Measurements from ENCODE around the gene PRSS37. TPM values are rescaled to one million over a fixed set of nuclear protein-coding genes. Genes with fewer than 3 reads are reported as not detected.
"Not testable (repeated sequence)": the region's sequence is repeated elsewhere in the genome, so short reads cannot be mapped to it uniquely, and the experiment has no call there.

Gene PRSS37
- total RNA-seq, 1 experiment from 2014 or later = not detected

DNA sequence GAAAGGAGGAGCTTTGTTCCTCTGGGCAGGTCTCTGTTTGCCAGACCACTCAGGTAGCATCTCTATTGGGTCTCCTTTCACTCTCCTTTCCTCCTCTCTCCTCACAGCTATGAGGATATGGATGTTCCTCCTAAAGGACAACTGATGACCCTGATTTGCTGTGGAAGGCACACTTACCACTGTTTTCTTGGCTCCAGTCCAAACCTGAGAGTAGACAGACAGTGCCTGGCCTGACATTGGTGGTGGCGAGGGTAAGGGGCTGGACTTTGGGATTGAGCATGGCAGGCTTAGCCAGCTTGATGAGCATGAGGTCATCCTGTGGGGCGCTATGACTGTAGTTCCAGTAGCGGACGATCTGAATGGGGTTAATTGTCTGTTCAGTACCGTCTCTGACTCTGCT, 3.6 kb downstream of the PRSS37 start:
- Histone ChIP-seq H3K27me3 (replicated peaks; ENCODE audit: control insufficient read depth, insufficient read depth, low read length) (no peaks in the 10 kb centered on the region; the same call in 1 of the 2 replicates), H3K36me3 (ENCODE audit: control insufficient read depth, insufficient read depth, low read length) (no peaks in the 10 kb centered on the region), H3K4me3 (ENCODE audit: low read depth, low read length) (no peak overlapping the region), H3K9me3 (no peaks in the 10 kb centered on the region), H3K4me1 (no peaks in the 10 kb centered on the region)
- Mint-ChIP-seq H3K4me1 (ENCODE audit: low read depth, unreplicated experiment) (no peaks in the 10 kb centered on the region), H3K36me3 (ENCODE audit: insufficient read depth, unreplicated experiment) (no peaks in the 10 kb centered on the region), H3K27ac (ENCODE audit: unreplicated experiment) (no peak overlapping the region), H3K4me3 (ENCODE audit: unreplicated experiment) (no peak overlapping the region), H3K27me3 (ENCODE audit: insufficient read depth, unreplicated experiment) (peaks cover 4% of the 10 kb centered on the region), H3K9me3 (ENCODE audit: unreplicated experiment) (no peaks in the 10 kb centered on the region)
- no peak for DNase-seq
- intact Hi-C loops (cut with micrococcal nuclease; ENCODE audit: unreplicated experiment) = no loop called here
- ChIA-PET CTCF (no interaction called here), POLR2A (no interaction called here)
- TF ChIP-seq, protein P1, sequence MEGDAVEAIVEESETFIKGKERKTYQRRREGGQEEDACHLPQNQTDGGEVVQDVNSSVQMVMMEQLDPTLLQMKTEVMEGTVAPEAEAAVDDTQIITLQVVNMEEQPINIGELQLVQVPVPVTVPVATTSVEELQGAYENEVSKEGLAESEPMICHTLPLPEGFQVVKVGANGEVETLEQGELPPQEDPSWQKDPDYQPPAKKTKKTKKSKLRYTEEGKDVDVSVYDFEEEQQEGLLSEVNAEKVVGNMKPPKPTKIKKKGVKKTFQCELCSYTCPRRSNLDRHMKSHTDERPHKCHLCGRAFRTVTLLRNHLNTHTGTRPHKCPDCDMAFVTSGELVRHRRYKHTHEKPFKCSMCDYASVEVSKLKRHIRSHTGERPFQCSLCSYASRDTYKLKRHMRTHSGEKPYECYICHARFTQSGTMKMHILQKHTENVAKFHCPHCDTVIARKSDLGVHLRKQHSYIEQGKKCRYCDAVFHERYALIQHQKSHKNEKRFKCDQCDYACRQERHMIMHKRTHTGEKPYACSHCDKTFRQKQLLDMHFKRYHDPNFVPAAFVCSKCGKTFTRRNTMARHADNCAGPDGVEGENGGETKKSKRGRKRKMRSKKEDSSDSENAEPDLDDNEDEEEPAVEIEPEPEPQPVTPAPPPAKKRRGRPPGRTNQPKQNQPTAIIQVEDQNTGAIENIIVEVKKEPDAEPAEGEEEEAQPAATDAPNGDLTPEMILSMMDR (IDR thresholded peaks at IDR 0.05; ENCODE audit: insufficient read depth in 1 of 2, low read depth in 1 of 2, low read length in 1 of 2, severe bottlenecking in 1 of 2, unreplicated experiment in 1 of 2) = no peak
- no TSS peak for BruUV-seq (replicated peaks)

DNA sequence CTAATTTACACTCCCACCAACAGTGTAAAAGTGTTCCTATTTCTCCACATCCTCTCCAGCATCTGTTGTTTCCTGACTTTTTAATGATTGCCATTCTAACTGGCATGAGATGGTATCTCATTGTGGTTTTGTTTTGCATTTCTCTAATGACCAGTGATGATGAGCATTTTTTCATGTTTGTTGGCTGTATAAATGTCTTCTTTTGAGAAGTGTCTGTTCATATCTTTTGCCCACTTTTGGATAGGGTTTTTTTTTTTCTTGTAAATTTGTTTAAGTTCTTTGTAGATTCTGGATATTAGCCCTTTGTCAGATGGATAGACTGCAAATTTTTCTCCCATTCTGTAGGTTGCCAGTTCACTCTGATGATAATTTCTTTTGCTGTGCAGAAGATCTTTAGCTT, 18.9 kb downstream of the PRSS37 start:
- H3K36me3 ChIP-seq (ENCODE audit: control insufficient read depth, insufficient read depth, low read length); intact Hi-C loops (cut with micrococcal nuclease; ENCODE audit: unreplicated experiment); H3K36me3 Mint-ChIP-seq (ENCODE audit: insufficient read depth, unreplicated experiment); POLR2A ChIA-PET; BruUV-seq (replicated peaks); H3K4me1 ChIP-seq; H3K27ac Mint-ChIP-seq (ENCODE audit: unreplicated experiment); H3K4me1 Mint-ChIP-seq (ENCODE audit: low read depth, unreplicated experiment); CTCF ChIA-PET; H3K27me3 ChIP-seq (replicated peaks; ENCODE audit: control insufficient read depth, insufficient read depth, low read length); H3K4me3 Mint-ChIP-seq (ENCODE audit: unreplicated experiment); DNase-seq; H3K27me3 Mint-ChIP-seq (ENCODE audit: insufficient read depth, unreplicated experiment); H3K4me3 ChIP-seq (ENCODE audit: low read depth, low read length): not testable (repeated sequence)
- peaks cover 50% of the 10 kb centered on the region for H3K9me3 Mint-ChIP-seq (ENCODE audit: unreplicated experiment)
- H3K9me3 ChIP-seq = peaks cover 12% of the 10 kb centered on the region

DNA sequence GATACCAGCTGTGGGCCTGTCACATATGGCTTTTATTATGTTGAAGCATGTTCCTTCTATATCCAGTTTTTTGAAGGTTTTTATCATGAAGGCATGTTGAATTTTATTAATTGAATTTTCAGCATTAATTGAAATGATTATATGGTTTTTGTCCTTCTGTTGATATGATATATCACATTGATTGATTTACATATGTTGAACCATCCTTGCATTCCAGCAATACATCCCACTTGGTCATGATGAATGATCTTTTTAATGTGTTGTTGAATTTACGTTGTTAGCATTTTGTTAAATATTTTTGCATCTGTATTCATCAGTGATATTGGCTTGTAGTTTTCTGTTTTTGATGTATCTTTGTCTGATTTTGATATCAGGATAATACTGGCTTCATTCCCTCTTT, 21.2 kb downstream of the PRSS37 start:
- Mint-ChIP-seq H3K27ac (ENCODE audit: unreplicated experiment) (no peak overlapping the region), H3K27me3 (ENCODE audit: insufficient read depth, unreplicated experiment) (no peaks in the 10 kb centered on the region), H3K9me3 (ENCODE audit: unreplicated experiment) (peaks cover 50% of the 10 kb centered on the region), H3K36me3 (ENCODE audit: insufficient read depth, unreplicated experiment) (peaks cover 4% of the 10 kb centered on the region), H3K4me3 (ENCODE audit: unreplicated experiment) (no peak overlapping the region), H3K4me1 (ENCODE audit: low read depth, unreplicated experiment) (no peaks in the 10 kb centered on the region)
- Histone ChIP-seq H3K4me3 (ENCODE audit: low read depth, low read length) (no peak overlapping the region), H3K4me1 (no peaks in the 10 kb centered on the region), H3K36me3 (ENCODE audit: control insufficient read depth, insufficient read depth, low read length) (no peaks in the 10 kb centered on the region), H3K9me3 (peaks cover 12% of the 10 kb centered on the region), H3K27me3 (replicated peaks; ENCODE audit: control insufficient read depth, insufficient read depth, low read length) (no peaks in the 10 kb centered on the region)
- intact Hi-C loops (cut with micrococcal nuclease; ENCODE audit: unreplicated experiment) = no loop called here
- TF ChIP-seq, protein P1 (IDR thresholded peaks at IDR 0.05; ENCODE audit: insufficient read depth in 1 of 2, low read depth in 1 of 2, low read length in 1 of 2, severe bottlenecking in 1 of 2, unreplicated experiment in 1 of 2) = no peak
- POLR2A ChIA-PET = no interaction called here
- CTCF ChIA-PET = no interaction called here
- DNase-seq = no peak
- no TSS peak for BruUV-seq (replicated peaks)

DNA sequence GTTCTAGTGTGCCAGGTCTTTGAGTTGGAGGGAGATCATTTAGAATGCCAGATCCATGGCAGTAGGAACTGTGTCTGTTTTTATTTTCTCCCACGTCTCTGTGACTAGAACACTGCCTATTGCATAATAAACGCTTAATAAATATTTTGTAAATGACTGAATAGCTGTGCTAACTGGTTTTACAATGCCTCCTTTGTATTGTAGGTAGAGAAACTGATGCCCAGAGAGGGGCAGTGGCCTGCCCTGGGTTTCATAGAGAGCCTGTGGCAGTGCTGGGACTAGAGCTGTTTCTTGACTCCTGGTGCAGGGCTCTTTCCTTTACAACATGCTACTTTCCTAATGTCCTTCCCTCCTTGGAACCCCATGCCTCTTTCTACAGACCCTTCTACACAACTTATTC, 48.8 kb downstream of the PRSS37 start:
- H3K9me3 Mint-ChIP-seq (ENCODE audit: unreplicated experiment) = no peaks in the 10 kb centered on the region
- POLR2A ChIA-PET = no interaction called here
- no peak for DNase-seq
- CTCF ChIA-PET = interaction anchor here (0.7 kb wide), 1 partner anchor 143 kb away, joined by 3 read pairs; no protein-coding TSS in a partner anchor
- H3K27me3 Mint-ChIP-seq (ENCODE audit: insufficient read depth, unreplicated experiment) = no peaks in the 10 kb centered on the region
- BruUV-seq (replicated peaks) = no TSS peak
- TF ChIP-seq, protein P1 (IDR thresholded peaks at IDR 0.05; ENCODE audit: insufficient read depth in 1 of 2, low read depth in 1 of 2, low read length in 1 of 2, severe bottlenecking in 1 of 2, unreplicated experiment in 1 of 2) = no peak
- Histone ChIP-seq H3K36me3 (ENCODE audit: control insufficient read depth, insufficient read depth, low read length) (no peaks in the 10 kb centered on the region), H3K4me3 (ENCODE audit: low read depth, low read length) (no peak overlapping the region), H3K27me3 (replicated peaks; ENCODE audit: control insufficient read depth, insufficient read depth, low read length) (no peaks in the 10 kb centered on the region), H3K4me1 (no peaks in the 10 kb centered on the region), H3K9me3 (no peaks in the 10 kb centered on the region)
- H3K4me3 Mint-ChIP-seq (ENCODE audit: unreplicated experiment) = no peak overlapping the region
- H3K36me3 Mint-ChIP-seq (ENCODE audit: insufficient read depth, unreplicated experiment) = peaks cover 5% of the 10 kb centered on the region
- intact Hi-C loops (cut with micrococcal nuclease; ENCODE audit: unreplicated experiment) = no loop called here
- H3K27ac Mint-ChIP-seq (ENCODE audit: unreplicated experiment) = no peak overlapping the region
- H3K4me1 Mint-ChIP-seq (ENCODE audit: low read depth, unreplicated experiment) = no peaks in the 10 kb centered on the region
